Right lobe of liver (tissue), 6 donors: Measurements from ENCODE around the gene BMP7. TPM values are rescaled to one million over a fixed set of nuclear protein-coding genes. Genes with fewer than 3 reads are reported as not detected.

ENCODE experiments used
- ATAC-seq, 4 donors: fragments of 200-7000 bp; cut with Tn5 transposase; one replicate each; pipeline ENCODE4 v1.9.1; 2020; ENCODE audit warnings: mild to moderate bottlenecking in 4 of 4, moderate library complexity in 4 of 4
- DNase-seq, 3 donors: peaks; one replicate each; pipeline ENCODE4 v3.0.0-alpha.2; 2020
- H3K27ac ChIP-seq, 3 donors: fragments of 200-600 bp; one replicate each; pipeline ENCODE4 v1.8.0; 2022
- H3K27me3 ChIP-seq, 2 donors: fragments of 200-600 bp; one replicate each; pipeline ENCODE4 v1.8.0; 2022
- H3K36me3 ChIP-seq, 4 donors: fragments of 200-600 bp; sonication (generic) in 1 of 4; one replicate each; pipeline versions ENCODE4 v1.5.1 to v1.8.0; 2017 to 2022; ENCODE audit warnings: control low read depth in 1 of 4
- H3K4me1 ChIP-seq, 4 donors: fragments of 200-600 bp; sonication (generic) in 1 of 4; one replicate each; pipeline versions ENCODE4 v1.5.1 to v1.8.0; 2017 to 2022; ENCODE audit warnings: control low read depth in 1 of 4
- H3K4me3 ChIP-seq, 3 donors: fragments of 200-600 bp; one replicate each; pipeline ENCODE4 v1.8.0; 2022
- H3K9me3 ChIP-seq, 4 donors: fragments of 200-600 bp; sonication (generic) in 1 of 4; one replicate each; pipeline versions ENCODE4 v1.5.1 to v1.8.0; 2017 to 2022; ENCODE audit warnings: control low read depth in 1 of 4
- CTCF ChIP-seq, 4 donors: fragments of 200-600 bp in 3 of 4; fragments of 450-650 bp in 1 of 4; IDR thresholded peaks; one replicate each; pipeline versions ENCODE4 v1.5.1 to v1.8.0; 2016 to 2022; ENCODE audit warnings: antibody characterized with exemption in 4 of 4, mild to moderate bottlenecking in 2 of 4
- POLR2A ChIP-seq: fragments of 450-650 bp; IDR thresholded peaks from one replicate; pipeline ENCODE4 v1.6.1; 2017; ENCODE audit warnings: antibody characterized with exemption, mild to moderate bottlenecking
- WGBS: methylation state at CpG from one replicate; pipeline ENCODE4 v1.1.6; 2018; ENCODE audit warnings: low coverage, low lambda C conversion rate; ENCODE audit not compliant: insufficient coverage; ENCODE audit errors: missing lambda C conversion rate; 5-methylcytosine and 5-hydroxymethylcytosine counted together
- intact Hi-C, 2 donors: fragments of 100-400 bp; cut with DNase I; formaldehyde crosslinking; loops; one replicate each; pipeline versions ENCODE4 v1.11.2 to v1.14.1; 2022
- total RNA-seq, 6 experiments: library from RNA; depleted of rRNA in 2 of 6; stranded (reverse); fragments of >200 nt in 2 of 6; fragmentation: NEBNext Ultra II Directional in 3 of 6; extraction: Animal tissue kit (Norgen Biotek cat#: 25700) in 3 of 6; gene quantifications; one replicate each; pipeline versions ENCODE4 v1.1.0 to v1.2.4, GENCODE V29; 2016 to 2023
- donor health status: DM: no; HTN: yes; CAD: no.
- donor health status: DM: no; HTN: no; CAD: no.
- donor health status: DM: no; HTN: no; CAD: no.
- donor health status: DM: no; HTN: yes; CAD: no.
- donor health status: DM: no; HTN: yes; CAD: no.

BMP7 gene
- total RNA-seq, 6 experiments from 2014 or later, result not detected

GRCh38 chr20:57162362-57162652 lies 104.1 kb downstream of the BMP7 start:
- H3K36me3 ChIP-seq, result no peaks in the 10 kb centered on the region

GRCh38 chr20:57161478-57162361 lies 104.7 kb downstream of the BMP7 start:
- TF ChIP-seq CTCF (IDR thresholded peaks at IDR 0.05) (no peak), POLR2A (no peak)
- H3K4me3 ChIP-seq, result no peak overlapping the region
- WGBS, result 82% methylated on average over 12 of the region's 25 CpGs
- ATAC-seq (no peak), DNase-seq (no peak)
- no peaks in the 10 kb centered on the region for H3K4me1 ChIP-seq
- no peaks in the 10 kb centered on the region for H3K9me3 ChIP-seq
- intact Hi-C loops, result no loop called here
- no peaks in the 10 kb centered on the region for H3K27me3 ChIP-seq
- H3K36me3 ChIP-seq, result no peaks in the 10 kb centered on the region
- no peak overlapping the region for H3K27ac ChIP-seq

More at GRCh38 chr20:57162362-57162652, 104.1 kb downstream of the BMP7 start:
- WGBS, result 100% methylated on average over 2 of the region's 5 CpGs
- no peak for DNase-seq
- TF ChIP-seq CTCF (IDR thresholded peaks at IDR 0.05) (no peak), POLR2A (no peak)
- Histone ChIP-seq H3K4me1 (no peaks in the 10 kb centered on the region), H3K4me3 (no peak overlapping the region), H3K27me3 (no peaks in the 10 kb centered on the region), H3K9me3 (no peaks in the 10 kb centered on the region), H3K27ac (no peak overlapping the region)
- no peak for ATAC-seq
- intact Hi-C loops, result no loop called here

GRCh38 chr20:57160985-57161384 lies 105.5 kb downstream of the BMP7 start:
- DNase-seq, result no peak
- H3K27me3 ChIP-seq, result no peaks in the 10 kb centered on the region
- no peaks in the 10 kb centered on the region for H3K9me3 ChIP-seq
- no peak overlapping the region for H3K4me3 ChIP-seq
- intact Hi-C loops, result no loop called here
- WGBS, result 44% methylated on average over 4 of the region's 8 CpGs
- H3K36me3 ChIP-seq, result no peaks in the 10 kb centered on the region
- TF ChIP-seq POLR2A (no peak), CTCF (IDR thresholded peaks at IDR 0.05) (no peak)
- H3K4me1 ChIP-seq, result no peaks in the 10 kb centered on the region
- peak in 1 of 4 donors; percentile 34 for ATAC-seq
- H3K27ac ChIP-seq, result no peak overlapping the region

- no peaks in the 10 kb centered on the region for H3K27me3 ChIP-seq
- no peak for TF ChIP-seq POLR2A
- TF ChIP-seq CTCF (IDR thresholded peaks at IDR 0.05), result no peak
- H3K4me1 ChIP-seq, result no peaks in the 10 kb centered on the region
- no peaks in the 10 kb centered on the region for H3K9me3 ChIP-seq
- no peak for DNase-seq
- H3K36me3 ChIP-seq, result no peaks in the 10 kb centered on the region
- intact Hi-C loops, result no loop called here
- H3K4me3 ChIP-seq, result no peak overlapping the region
- H3K27ac ChIP-seq, result no peak overlapping the region
- WGBS, result 68% methylated on average over 7 of the region's 16 CpGs
- ATAC-seq, result no peak
Observed at GRCh38 chr20:57159945-57160610, 106.4 kb downstream of the BMP7 start.
